OCI-LY7 (cell line): ENCODE results near the gene MGMT.

Source experiments
- EZH2phosphoT487 ChIP-seq: fragments of 200-600 bp; sonication (generic); IDR thresholded peaks from 2 replicates; pipeline ENCODE4 v1.6.1; 2018; ENCODE audit warnings: low read depth, borderline replicate concordance, mild to moderate bottlenecking, mixed run types, antibody characterized with exemption, low read length, moderate library complexity, mixed read lengths
- TF ChIP-seq, protein P1 (sequence below): fragments of 200-600 bp; sonication (generic); conservative IDR thresholded peaks from 2 replicates; pipeline ENCODE4 v1.5.1; 2014; ENCODE audit warnings: mild to moderate bottlenecking, antibody characterized with exemption, low read length, moderate library complexity, mixed read lengths

DNA sequence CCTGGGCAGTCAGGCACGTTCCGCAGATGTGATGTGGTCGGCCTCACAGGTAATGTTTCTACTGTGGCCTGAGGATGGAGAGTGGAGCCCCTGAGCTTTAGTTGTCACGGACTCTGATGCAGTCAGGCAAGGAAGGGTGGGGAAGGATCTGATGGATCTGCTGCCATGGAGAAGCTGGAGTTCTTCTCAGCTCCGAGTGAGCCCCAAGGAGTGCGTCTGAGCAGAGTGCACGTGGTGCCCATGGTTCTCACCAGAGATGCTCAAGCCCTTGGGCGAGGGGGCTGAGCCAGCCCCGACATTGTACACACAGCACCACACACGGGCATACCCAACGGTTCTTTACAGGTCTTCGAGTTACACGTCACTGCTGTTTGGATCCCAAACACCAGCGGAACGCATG, 304.5 kb downstream of the MGMT start:
- TF ChIP-seq, protein P1, sequence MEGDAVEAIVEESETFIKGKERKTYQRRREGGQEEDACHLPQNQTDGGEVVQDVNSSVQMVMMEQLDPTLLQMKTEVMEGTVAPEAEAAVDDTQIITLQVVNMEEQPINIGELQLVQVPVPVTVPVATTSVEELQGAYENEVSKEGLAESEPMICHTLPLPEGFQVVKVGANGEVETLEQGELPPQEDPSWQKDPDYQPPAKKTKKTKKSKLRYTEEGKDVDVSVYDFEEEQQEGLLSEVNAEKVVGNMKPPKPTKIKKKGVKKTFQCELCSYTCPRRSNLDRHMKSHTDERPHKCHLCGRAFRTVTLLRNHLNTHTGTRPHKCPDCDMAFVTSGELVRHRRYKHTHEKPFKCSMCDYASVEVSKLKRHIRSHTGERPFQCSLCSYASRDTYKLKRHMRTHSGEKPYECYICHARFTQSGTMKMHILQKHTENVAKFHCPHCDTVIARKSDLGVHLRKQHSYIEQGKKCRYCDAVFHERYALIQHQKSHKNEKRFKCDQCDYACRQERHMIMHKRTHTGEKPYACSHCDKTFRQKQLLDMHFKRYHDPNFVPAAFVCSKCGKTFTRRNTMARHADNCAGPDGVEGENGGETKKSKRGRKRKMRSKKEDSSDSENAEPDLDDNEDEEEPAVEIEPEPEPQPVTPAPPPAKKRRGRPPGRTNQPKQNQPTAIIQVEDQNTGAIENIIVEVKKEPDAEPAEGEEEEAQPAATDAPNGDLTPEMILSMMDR, result no peak
- TF ChIP-seq EZH2phosphoT487, result no peak
